ENCODE results near the gene RPS28. TPM values are rescaled to one million over a fixed set of nuclear protein-coding genes. Genes with fewer than 3 reads are reported as not detected.
A peak's percentile ranks its signal among the peaks of the same experiment; 100 is the strongest.
"Not testable (repeated sequence)": the region's sequence is repeated elsewhere in the genome, so short reads cannot be mapped to it uniquely, and the experiment has no call there.

The RPS28 gene
- 349 and 720 TPM in 2 replicates for total RNA-seq
- 569 and 666 TPM in 2 replicates for polyA plus RNA-seq

- peaks cover 5% of the 10 kb centered on the region for H3K36me3 ChIP-seq
- H3K4me3 ChIP-seq = peak within 1 kb of the TSS; percentile 77
- peaks cover 11% of the 10 kb centered on the region for H3K4me1 ChIP-seq (ENCODE audit: low read depth)
- no peaks in the 10 kb centered on the region for H3K9me3 ChIP-seq (ENCODE audit: low read depth)
- DNase-seq (ENCODE audit: low read depth in 1 of 2, low spot score in 1 of 2) = peak; percentile 97 to 98
- peak; percentile 11 for TF ChIP-seq CTCF (IDR thresholded peaks at IDR 0.05; ENCODE audit: low read depth, low read length)
- no peaks in the 10 kb centered on the region for H3K27me3 ChIP-seq
- peak within 1 kb of the TSS; percentile 91 for H3K27ac ChIP-seq
Measured at GRCh38 chr19:8321067-8321985, at the start of gene RPS28, which contains the start of gene NDUFA7. RPS28 (plus strand) TSS chr19:8321496; CDS start chr19:8321531, 35 bp downstream. NDUFA7 (minus strand) TSS chr19:8321375; CDS start chr19:8321358, 17 bp downstream.

GRCh38 chr19:8276508-8276907, 44.8 kb upstream of the RPS28 start:
- not testable (repeated sequence) for H3K27ac ChIP-seq; H3K4me3 ChIP-seq; DNase-seq (ENCODE audit: low read depth in 1 of 2, low spot score in 1 of 2)

GRCh38 chr19:8291337-8291736, 30.0 kb upstream of the RPS28 start:
- H3K27ac ChIP-seq; H3K27me3 ChIP-seq; H3K36me3 ChIP-seq; DNase-seq (ENCODE audit: low read depth in 1 of 2, low spot score in 1 of 2); H3K9me3 ChIP-seq (ENCODE audit: low read depth); H3K4me3 ChIP-seq; H3K4me1 ChIP-seq (ENCODE audit: low read depth): not testable (repeated sequence)

More at GRCh38 chr19:8276508-8276907, 44.8 kb upstream of the RPS28 start:
- not testable (repeated sequence) for H3K4me1 ChIP-seq (ENCODE audit: low read depth); H3K9me3 ChIP-seq (ENCODE audit: low read depth); H3K27me3 ChIP-seq; H3K36me3 ChIP-seq

- no peak overlapping the region for H3K4me3 ChIP-seq
- H3K27me3 ChIP-seq = no peaks in the 10 kb centered on the region
- H3K9me3 ChIP-seq (ENCODE audit: low read depth) = no peaks in the 10 kb centered on the region
- H3K27ac ChIP-seq = no peak overlapping the region
- H3K36me3 ChIP-seq = no peaks in the 10 kb centered on the region
- H3K4me1 ChIP-seq (ENCODE audit: low read depth) = peaks cover 4% of the 10 kb centered on the region
- DNase-seq (ENCODE audit: low read depth in 1 of 2, low spot score in 1 of 2) = no peak
- TF ChIP-seq CTCF (IDR thresholded peaks at IDR 0.05; ENCODE audit: low read depth, low read length) = no peak
Measured at GRCh38 chr19:8302357-8302691, 19.0 kb upstream of the RPS28 start.

- no peak overlapping the region for H3K4me3 ChIP-seq
- no peak for TF ChIP-seq CTCF (IDR thresholded peaks at IDR 0.05; ENCODE audit: low read depth, low read length)
- DNase-seq (ENCODE audit: low read depth in 1 of 2, low spot score in 1 of 2) = no peak
- no peaks in the 10 kb centered on the region for H3K9me3 ChIP-seq (ENCODE audit: low read depth)
- H3K36me3 ChIP-seq = no peaks in the 10 kb centered on the region
- H3K4me1 ChIP-seq (ENCODE audit: low read depth) = peaks cover 6% of the 10 kb centered on the region
- no peak overlapping the region for H3K27ac ChIP-seq
- H3K27me3 ChIP-seq = no peaks in the 10 kb centered on the region
Measured at GRCh38 chr19:8302734-8303133, 18.6 kb upstream of the RPS28 start.

- DNase-seq (ENCODE audit: low read depth in 1 of 2, low spot score in 1 of 2) = no peak
- H3K27me3 ChIP-seq = no peaks in the 10 kb centered on the region
- no peak overlapping the region for H3K4me3 ChIP-seq
- H3K9me3 ChIP-seq (ENCODE audit: low read depth) = no peaks in the 10 kb centered on the region
- H3K36me3 ChIP-seq = peaks cover 4% of the 10 kb centered on the region
- peaks cover 13% of the 10 kb centered on the region for H3K4me1 ChIP-seq (ENCODE audit: low read depth)
- no peak for TF ChIP-seq CTCF (IDR thresholded peaks at IDR 0.05; ENCODE audit: low read depth, low read length)
- no peak overlapping the region for H3K27ac ChIP-seq
Measured at GRCh38 chr19:8304841-8305621, 16.3 kb upstream of the RPS28 start.
